AG04450 (cell line): ENCODE results near the gene FYB2. TPM values are rescaled to one million over a fixed set of nuclear protein-coding genes. Genes with fewer than 3 reads are reported as not detected.

Experiments used
- CTCF ChIA-PET: fragments of 300-600, 350-600 bp; formaldehyde crosslinking; extraction: SDS; loops from one replicate; lab custom pipeline; 2022; ENCODE audit warnings: antibody characterized with exemption, inconsistent platforms; lab: Charles Lee
- POLR2A ChIA-PET: fragments of 350-600 bp; formaldehyde crosslinking; extraction: SDS; loops from one replicate; lab custom pipeline; 2021; ENCODE audit warnings: antibody characterized with exemption, inconsistent platforms; lab: Yijun Ruan, JAX
- DNase-seq: peaks from one replicate; pipeline ENCODE4 v3.0.0-alpha.2; 2011; ENCODE audit warnings: low read depth, low spot score
- H3K27ac ChIP-seq: one replicate; pipeline ENCODE4 v1.5.1; 2012; ENCODE audit warnings: low read depth, low read length, control low read depth
- H3K27me3 ChIP-seq: one replicate; pipeline ENCODE4 v1.6.0; 2012; ENCODE audit warnings: low read length; ENCODE audit not compliant: control insufficient read depth, insufficient read depth
- H3K4me3 ChIP-seq: 2 replicates; pipeline ENCODE4 v1.5.1; 2011; ENCODE audit warnings: mild to moderate bottlenecking, low read depth, low read length, control low read depth
- H3K9me3 ChIP-seq: 2 replicates; pipeline ENCODE4 v1.5.1; 2012; ENCODE audit warnings: low read length; ENCODE audit not compliant: control insufficient read depth, insufficient read depth
- CTCF ChIP-seq: IDR thresholded peaks from 2 replicates; pipeline ENCODE4 v1.5.1; 2011; ENCODE audit warnings: low read depth, low read length, control low read depth, inconsistent platforms
- polyA plus RNA-seq: library from polyadenylated mRNA; depleted of rRNA; stranded (reverse); fragments of >200 nt; gene quantifications from 2 replicates; pipeline ENCODE4 v1.2.3, GENCODE V29; 2011

The FYB2 gene
- polyA plus RNA-seq, 1 experiment: not detected

- CTCF ChIA-PET: interaction anchor here (0.6 to 1.6 kb wide), 5 partner anchors 13 to 151 kb away, joined by 3 read pairs; no protein-coding TSS in a partner anchor
- TF ChIP-seq CTCF: no peak
- Histone ChIP-seq H3K27ac (no peak overlapping the region), H3K27me3 (no peaks in the 10 kb centered on the region), H3K4me3 (no peak overlapping the region), H3K9me3 (no peaks in the 10 kb centered on the region)
- POLR2A ChIA-PET: no interaction called here
- no peak for DNase-seq
Measured at GRCh38 chr1:56816909-56817308, 2.3 kb downstream of the FYB2 start.

GRCh38 chr1:56816264-56816663 is 2.9 kb downstream of the FYB2 start:
- Histone ChIP-seq H3K27ac (no peak overlapping the region), H3K4me3 (no peak overlapping the region), H3K9me3 (no peaks in the 10 kb centered on the region), H3K27me3 (no peaks in the 10 kb centered on the region)
- TF ChIP-seq CTCF: no peak
- ChIA-PET POLR2A (no interaction called here), CTCF (interaction anchor here (0.6 to 1.6 kb wide), 7 partner anchors 13 to 231 kb away, joined by 3 to 4 read pairs (median 3); no protein-coding TSS in a partner anchor)
- no peak for DNase-seq

- TF ChIP-seq CTCF: no peak
- no peak for DNase-seq
- no peaks in the 10 kb centered on the region for H3K27me3 ChIP-seq
- POLR2A ChIA-PET: no interaction called here
- no peak overlapping the region for H3K4me3 ChIP-seq
- no peaks in the 10 kb centered on the region for H3K9me3 ChIP-seq
- H3K27ac ChIP-seq: no peak overlapping the region
- CTCF ChIA-PET: no interaction called here
Measured at GRCh38 chr1:56814205-56814604, 5.0 kb downstream of the FYB2 start.

GRCh38 chr1:56811331-56811730 is 7.9 kb downstream of the FYB2 start:
- no peak for TF ChIP-seq CTCF
- Histone ChIP-seq H3K27ac (no peak overlapping the region), H3K9me3 (no peaks in the 10 kb centered on the region), H3K4me3 (no peak overlapping the region), H3K27me3 (no peaks in the 10 kb centered on the region)
- ChIA-PET CTCF (interaction anchor here (0.6 to 3.2 kb wide), 2 partner anchors 9 to 1527 kb away, joined by 3 to 16 read pairs; no protein-coding TSS in a partner anchor), POLR2A (interaction anchor here (0.6 kb wide), 1 partner anchor 936 kb away, joined by 10 read pairs; no protein-coding TSS in a partner anchor)
- no peak for DNase-seq

- POLR2A ChIA-PET: no interaction called here
- CTCF ChIA-PET: interaction anchor here (2.2 to 3.2 kb wide), 2 partner anchors 12 kb away, joined by 16 read pairs; no protein-coding TSS in a partner anchor
Measured at GRCh38 chr1:56808410-56808809, 10.8 kb downstream of the FYB2 start.

More at GRCh38 chr1:56808410-56808809, 10.8 kb downstream of the FYB2 start:
- Histone ChIP-seq H3K27ac (no peak overlapping the region), H3K4me3 (no peak overlapping the region), H3K9me3 (no peaks in the 10 kb centered on the region), H3K27me3 (no peaks in the 10 kb centered on the region)
- no peak for TF ChIP-seq CTCF
- no peak for DNase-seq
